ENCODE measurements around the gene ATP6V0B. TPM values are rescaled to one million over a fixed set of nuclear protein-coding genes. Genes with fewer than 3 reads are reported as not detected.

Gene ATP6V0B
- total and polyA plus RNA-seq, 2 of the 13 experiments (the other 11 are each of a cell fraction or from before 2014, with no cell fraction given): 157 to 161 TPM

DNA sequence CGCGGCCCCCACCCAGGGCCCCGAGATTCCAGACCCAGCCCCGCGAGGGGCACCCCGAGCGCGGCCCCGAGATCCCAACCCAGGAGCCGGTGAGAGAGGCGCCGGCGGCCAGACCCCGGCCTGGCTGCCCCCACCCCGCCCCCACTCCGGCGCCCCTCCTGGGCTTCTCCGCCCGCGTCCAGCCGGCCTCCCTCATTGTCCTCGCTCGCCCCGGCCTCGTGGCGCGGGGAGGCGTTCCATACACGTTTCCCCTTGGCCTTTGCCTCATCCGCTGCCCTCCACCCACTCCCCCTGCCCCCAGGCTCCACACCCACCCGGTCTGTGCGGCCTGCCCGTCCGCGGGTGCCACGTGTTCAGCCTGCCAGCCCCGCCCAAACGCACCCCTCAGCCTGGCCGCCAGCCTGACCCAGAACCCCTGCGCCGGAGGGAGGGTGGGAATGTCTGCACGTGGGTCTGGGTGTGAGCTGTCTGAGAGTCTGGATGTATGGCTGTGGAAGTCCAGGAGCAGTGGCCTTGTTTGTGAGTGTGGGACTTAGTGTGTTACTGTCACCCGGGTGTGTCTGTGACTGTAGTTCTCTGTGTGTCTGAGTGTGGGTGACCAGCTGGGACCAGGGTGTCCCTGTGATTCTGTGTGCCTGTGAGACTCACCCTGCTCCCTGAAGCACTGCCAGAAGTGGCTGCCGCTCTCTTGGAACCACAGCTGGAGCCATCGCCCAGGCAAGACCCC lies 4.9 kb downstream of the ATP6V0B start (continued):
- TF ChIP-seq IKZF4 (CRISPR knock-in tag; IDR thresholded peaks at IDR 0.05; ENCODE audit: borderline replicate concordance, low read depth, not compliant biosample characterization) (peak; percentile 43), NFRKB (IDR thresholded peaks at IDR 0.05) (no peak), ZXDC (CRISPR knock-in tag; IDR thresholded peaks at IDR 0.05) (0 out of 2 replicates have a peak, but pooled peaks have one; percentile 38), KLF11 (CRISPR knock-in tag; IDR thresholded peaks at IDR 0.05) (no peak), SKI (IDR thresholded peaks at IDR 0.05; ENCODE audit: partially characterized antibody) (peak; percentile 25), RELA (CRISPR knock-in tag; IDR thresholded peaks at IDR 0.05) (no peak), ZNF143 (CRISPR knock-in tag; IDR thresholded peaks at IDR 0.05) (peak; percentile 35; the same call in 1 of the 2 replicates), DZIP1 (CRISPR knock-in tag; IDR thresholded peaks at IDR 0.05) (no peak; the same call in 1 of the 2 replicates), MLXIP (CRISPR knock-in tag; IDR thresholded peaks at IDR 0.05; ENCODE audit: borderline replicate concordance) (no peak), ZBTB7B (CRISPR knock-in tag; IDR thresholded peaks at IDR 0.05) (no peak), GATAD2A (CRISPR knock-in tag; IDR thresholded peaks at IDR 0.05) (peak; percentile 23; the same call in 1 of the 2 replicates), TIGD3 (CRISPR knock-in tag; IDR thresholded peaks at IDR 0.05; ENCODE audit: borderline replicate concordance) (no peak), SNRNP70 (IDR thresholded peaks at IDR 0.05; ENCODE audit: low read depth, low read length) (no peak), ARHGAP35 (CRISPR knock-in tag; IDR thresholded peaks at IDR 0.05; ENCODE audit: borderline replicate concordance) (peak; percentile 39; the same call in 1 of the 2 replicates)
- TF ChIP-seq, protein P1, sequence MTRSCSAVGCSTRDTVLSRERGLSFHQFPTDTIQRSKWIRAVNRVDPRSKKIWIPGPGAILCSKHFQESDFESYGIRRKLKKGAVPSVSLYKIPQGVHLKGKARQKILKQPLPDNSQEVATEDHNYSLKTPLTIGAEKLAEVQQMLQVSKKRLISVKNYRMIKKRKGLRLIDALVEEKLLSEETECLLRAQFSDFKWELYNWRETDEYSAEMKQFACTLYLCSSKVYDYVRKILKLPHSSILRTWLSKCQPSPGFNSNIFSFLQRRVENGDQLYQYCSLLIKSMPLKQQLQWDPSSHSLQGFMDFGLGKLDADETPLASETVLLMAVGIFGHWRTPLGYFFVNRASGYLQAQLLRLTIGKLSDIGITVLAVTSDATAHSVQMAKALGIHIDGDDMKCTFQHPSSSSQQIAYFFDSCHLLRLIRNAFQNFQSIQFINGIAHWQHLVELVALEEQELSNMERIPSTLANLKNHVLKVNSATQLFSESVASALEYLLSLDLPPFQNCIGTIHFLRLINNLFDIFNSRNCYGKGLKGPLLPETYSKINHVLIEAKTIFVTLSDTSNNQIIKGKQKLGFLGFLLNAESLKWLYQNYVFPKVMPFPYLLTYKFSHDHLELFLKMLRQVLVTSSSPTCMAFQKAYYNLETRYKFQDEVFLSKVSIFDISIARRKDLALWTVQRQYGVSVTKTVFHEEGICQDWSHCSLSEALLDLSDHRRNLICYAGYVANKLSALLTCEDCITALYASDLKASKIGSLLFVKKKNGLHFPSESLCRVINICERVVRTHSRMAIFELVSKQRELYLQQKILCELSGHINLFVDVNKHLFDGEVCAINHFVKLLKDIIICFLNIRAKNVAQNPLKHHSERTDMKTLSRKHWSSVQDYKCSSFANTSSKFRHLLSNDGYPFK (CRISPR knock-in tag; IDR thresholded peaks at IDR 0.05; ENCODE audit: borderline replicate concordance): peak; percentile 33; the same call in 1 of the 2 replicates

Measured in HepG2 (cell line).